Stimulated activated CD4-positive, alpha-beta T cell treated with anti-CD3 and anti-CD28 coated beads, TNF-alpha, amount 100 ng/mL, for 1 hour (primary cell): Measurements from ENCODE around the gene RPTOR.

Experiments
- DNase-seq, 3 donors: peaks; one replicate each; pipeline ENCODE4 v3.0.0-alpha.2; 2020; ENCODE audit warnings: low read depth in 3 of 3, low spot score in 1 of 3

The RPTOR gene

DNA sequence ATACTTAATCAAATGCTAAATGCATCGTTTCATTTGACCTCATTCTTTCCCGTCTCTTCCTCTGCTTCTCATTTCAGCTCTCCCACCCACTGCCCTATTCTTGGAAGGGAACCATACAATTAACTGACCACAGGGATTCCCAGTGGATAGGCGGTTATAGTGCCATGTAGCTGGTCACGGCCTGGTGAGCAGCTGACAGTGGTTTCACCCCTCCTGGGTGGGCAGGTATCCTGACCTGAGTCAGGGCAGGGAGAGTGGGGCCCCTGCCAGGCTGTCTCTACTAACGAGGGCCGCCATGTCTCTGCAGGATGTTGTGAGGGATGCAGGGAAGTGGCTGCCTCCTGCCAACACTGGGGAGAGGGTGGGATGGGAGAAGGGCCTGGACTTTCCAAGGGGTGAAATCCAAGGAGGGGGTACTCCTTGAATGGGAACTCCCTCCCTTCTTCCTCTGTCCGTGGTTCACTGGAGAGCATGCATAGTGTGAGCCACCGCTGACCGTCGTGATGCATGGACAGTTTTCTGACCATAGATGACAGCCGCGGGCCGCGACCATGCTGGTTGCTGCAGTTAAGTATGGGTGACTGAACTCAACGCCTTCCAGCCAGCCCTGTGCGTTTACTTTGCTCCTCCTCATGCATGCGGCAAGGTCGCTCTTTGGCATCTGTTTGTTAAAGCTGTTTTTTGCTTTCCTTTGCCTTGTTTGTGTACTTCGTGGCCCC, 95.9 kb downstream of the RPTOR start:
- no peak for DNase-seq

DNA sequence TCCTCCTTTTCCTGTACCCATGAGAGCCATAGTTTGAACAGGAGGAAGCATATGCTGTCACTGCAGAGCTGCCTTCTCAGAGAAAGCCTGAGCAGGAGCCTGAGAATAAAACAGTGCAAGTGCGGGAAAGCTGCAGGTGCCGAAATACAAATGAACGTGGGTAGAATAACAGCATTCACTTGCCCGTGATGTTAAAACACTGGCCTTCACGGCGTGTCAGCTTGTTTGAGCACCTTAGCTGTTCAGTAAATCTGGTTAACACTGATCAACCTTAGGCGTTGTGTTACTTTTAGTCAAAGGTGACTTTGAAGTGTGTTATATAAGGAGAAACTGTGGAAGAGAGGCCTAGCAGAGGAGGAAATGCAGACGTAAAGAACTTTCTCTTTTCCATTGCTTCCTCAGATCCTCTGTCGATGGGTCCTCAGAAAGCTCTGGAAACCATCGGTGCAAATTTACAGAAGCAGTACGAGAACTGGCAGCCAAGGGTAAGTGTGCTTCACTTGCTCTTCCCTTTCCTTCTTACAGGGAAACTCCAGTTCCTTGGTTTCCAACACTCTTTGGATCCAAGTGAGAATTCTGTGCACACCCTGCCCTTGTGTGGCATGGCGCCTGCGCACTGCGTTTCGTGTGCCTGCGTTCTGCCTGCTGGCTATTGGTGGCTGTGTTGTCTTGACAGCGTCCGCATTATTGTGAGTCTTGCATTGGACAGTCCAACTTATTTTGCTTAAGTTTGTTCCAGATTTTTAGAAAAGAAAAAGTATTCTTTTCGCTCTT, 98.9 kb downstream of the RPTOR start:
- no peak for DNase-seq

DNA sequence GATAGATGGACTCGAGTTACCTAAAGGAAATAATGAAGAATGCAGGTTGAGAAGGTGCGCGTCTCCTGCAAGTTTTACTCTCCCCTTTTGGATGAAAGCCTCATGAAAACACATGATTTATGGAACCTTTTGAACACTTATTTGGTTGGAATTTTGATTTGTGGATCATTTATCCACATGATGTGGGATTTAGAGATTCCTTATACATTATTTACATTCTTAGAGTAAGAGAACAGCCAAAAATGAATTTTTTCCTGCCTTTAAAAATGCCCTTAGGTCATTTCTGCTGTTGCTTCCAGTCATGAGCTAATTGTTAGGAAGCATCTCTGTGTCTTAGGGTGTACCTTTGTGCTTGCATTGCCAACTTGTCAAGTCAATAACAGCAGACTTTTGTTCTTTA, 99.9 kb downstream of the RPTOR start:
- DNase-seq = no peak

DNA sequence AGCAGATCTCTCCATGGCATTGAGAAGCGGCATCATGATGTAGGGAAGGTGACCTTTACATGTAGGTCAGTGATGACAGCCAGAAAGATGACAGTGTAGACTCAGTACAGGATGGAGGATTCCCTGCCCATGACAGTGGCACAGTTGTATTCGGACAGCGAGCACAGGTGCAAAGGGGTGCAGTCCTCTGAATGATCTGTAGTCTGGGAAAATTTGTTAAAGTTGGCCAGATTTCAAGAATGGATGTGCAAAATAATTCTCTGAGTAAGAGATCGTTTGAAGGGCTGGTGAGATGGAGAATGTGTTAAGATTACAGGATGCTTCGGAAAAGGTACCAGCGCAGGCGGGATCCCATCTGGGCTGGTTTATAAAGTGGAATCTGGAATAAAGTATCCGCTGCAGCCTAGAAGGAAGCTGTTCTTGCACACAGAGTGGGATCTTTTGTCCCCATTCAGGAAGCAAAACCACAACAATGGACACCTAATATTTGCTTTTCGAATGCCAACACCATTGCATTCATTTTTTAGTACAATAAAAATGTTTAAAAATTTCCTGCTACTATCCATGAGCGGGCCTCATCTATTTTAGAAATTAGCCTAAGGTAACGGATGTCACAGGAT, 101.2 kb downstream of the RPTOR start:
- no peak for DNase-seq

GRCh38 chr17:80646328-80646727, 101.7 kb downstream of the RPTOR start:
- no peak for DNase-seq

DNA sequence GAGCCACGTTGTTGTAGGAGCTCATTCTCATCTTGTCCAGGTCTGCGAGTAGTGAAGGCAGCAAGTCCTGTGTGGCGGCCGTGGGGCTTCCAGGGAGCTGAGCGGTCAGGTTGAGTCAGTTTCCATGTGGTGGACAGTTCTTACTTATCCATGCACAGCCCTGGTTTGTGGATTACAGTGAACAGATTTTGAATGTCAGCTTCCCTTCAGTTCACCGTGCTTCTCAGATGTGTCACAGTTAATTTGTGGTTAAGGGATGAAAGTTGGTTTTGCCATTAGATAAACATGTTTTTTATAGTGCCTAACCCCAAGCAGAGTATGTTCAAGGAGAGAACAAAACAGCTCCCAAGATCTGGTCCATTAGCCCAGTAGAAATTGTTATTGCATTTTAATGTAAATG, 103.1 kb downstream of the RPTOR start:
- DNase-seq = no peak

DNA sequence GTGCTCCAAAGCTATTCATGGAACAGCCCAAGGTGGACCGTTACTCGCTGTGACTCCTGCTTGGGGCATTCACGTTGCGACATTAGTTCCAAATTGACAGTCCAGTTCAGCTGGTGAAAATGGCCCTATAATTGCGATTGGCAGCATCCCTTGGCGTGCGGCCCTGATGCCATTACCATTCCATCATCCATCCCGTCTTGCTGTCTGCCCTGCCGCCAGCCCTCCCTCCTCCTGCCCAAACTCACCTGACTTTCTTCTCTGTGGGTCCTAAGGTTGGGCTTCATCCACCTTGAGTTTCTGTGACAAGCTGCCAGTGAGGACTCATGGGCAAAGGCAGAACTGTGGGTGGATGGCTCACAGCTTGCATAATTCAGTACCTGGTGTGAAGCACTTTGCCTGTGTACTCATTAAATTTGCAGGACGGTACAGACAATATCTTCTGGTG, 104.6 kb downstream of the RPTOR start:
- DNase-seq = no peak

DNA sequence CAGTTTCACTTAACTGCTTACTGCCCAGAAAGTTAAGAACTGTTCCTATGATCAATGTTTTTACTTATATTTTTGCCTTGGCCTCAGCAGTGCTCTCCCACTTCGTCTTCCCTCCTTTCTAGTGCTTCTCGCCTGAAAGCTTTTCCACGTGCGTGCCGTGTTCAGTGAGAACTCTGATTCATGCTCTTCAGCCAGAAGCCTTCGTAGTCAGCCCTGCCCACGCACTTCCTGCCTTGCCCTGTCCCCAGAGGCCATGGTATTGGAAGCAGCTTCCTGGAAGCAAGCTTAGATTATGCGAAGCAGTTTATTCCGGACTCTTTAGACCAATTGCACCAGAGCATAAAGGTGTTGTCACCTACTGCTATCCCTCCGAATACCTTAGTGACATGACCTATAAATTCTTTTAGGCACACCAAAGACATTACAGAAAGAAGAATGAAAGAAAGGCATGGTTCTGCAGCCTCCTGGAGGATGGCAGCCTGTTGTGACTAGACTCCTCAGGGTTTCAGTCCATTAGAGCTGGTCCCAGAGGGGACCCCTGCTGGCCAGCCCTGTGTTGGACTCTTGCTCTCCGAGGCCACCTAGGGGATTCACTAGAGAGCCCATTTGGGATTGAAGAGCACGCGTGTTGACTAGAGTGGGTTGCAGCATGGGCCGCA, 105.2 kb downstream of the RPTOR start:
- DNase-seq = peak in 2 of 3 donors; percentile 25 to 53

- DNase-seq = no peak
These were observed 105.7 kb downstream of the RPTOR start for GRCh38 chr17:80650331-80650672.

- no peak for DNase-seq
These were observed 106.3 kb downstream of the RPTOR start for GRCh38 chr17:80650751-80651518.

DNA sequence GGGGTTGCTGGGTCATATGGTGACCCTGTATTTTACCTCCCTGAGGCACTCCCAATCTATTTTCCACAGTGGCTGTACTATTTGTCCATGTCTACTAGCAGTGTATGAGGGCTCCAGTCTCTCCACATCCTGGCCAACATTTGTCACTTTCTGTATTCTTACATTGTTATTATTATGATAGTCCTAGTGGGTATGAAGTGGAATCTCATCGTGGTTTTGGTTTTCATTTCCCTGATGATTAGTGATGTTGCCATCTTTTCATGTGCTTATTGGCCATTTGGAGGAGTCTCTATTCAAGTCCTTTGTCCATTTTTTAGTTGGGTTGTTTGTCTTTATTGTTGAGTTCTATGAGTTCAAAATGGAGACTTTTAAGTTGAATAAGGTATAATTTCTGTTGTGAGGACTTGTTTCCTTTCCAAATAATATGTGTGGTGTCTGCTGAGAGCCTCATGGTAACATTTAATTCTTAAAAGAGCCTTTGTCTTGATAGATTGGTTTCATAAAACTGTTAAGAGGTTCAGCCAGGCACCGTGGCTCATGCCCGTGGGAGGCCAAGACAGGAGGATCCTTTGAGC, 108.2 kb downstream of the RPTOR start:
- no peak for DNase-seq

- DNase-seq = no peak
These were observed 109.2 kb downstream of the RPTOR start for GRCh38 chr17:80653856-80654255.

- no peak for DNase-seq
These were observed 111.0 kb downstream of the RPTOR start for GRCh38 chr17:80655608-80656007.

DNA sequence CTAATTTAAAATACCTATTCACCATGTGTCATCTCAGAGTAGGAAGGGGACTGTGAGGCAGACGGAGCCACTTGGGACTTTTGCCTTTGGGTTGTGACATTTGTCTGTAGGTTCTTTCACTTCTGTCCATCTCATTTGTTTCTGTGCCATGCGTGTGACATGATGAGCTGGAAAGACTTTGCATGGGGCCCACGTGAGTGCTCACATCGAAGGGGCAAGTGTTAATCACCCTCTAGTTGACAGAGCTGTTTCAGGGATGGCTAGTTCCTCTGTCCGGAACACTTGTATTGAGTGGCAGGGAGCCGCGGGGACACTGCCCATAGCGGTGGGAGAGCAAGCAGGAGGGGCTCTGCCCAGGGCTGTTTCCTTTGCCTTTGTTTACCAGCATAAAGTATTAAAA, 112.0 kb downstream of the RPTOR start:
- DNase-seq = no peak

DNA sequence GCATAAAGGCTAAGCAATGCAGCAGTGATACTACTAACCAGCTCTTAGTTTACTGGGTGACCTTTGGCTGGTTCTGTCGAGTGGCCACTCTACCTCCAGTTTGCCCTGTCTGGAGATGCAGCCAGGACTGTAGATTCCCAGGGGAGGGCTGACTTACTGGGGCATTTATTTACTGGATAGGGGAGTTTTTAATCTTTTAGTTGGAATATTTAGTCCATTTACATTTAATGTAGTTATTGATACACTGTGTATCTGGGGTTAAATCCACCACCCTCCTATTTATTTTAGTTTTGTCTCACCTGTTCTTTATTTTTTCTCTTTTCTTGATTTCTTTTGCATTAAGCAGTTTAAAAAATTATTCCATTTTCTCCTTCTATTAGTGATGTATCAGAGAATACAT, 112.9 kb downstream of the RPTOR start:
- DNase-seq = no peak

GRCh38 chr17:80658821-80659220, 114.2 kb downstream of the RPTOR start:
- DNase-seq = no peak

DNA sequence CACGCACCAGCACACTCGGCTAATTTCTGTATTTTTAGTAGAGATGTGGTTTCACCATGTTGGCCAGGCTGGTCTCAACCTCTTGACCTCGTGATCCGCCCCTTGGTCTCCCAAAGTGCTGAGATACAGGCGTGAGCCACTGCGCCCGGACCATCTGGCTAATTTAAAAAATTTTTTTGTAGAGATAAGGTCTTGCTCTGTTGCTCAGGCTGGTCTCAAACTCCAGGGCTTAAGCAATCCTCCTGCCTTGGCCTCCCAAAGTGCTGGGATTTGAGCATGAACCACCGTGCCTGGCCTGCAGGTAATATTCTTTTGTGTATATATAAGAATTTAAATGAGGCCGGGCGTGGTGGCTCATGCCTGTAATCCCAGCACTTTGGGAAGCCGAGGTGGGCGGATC, 115.0 kb downstream of the RPTOR start:
- no peak for DNase-seq

GRCh38 chr17:80660527-80661198, 116.0 kb downstream of the RPTOR start:
- no peak for DNase-seq

DNA sequence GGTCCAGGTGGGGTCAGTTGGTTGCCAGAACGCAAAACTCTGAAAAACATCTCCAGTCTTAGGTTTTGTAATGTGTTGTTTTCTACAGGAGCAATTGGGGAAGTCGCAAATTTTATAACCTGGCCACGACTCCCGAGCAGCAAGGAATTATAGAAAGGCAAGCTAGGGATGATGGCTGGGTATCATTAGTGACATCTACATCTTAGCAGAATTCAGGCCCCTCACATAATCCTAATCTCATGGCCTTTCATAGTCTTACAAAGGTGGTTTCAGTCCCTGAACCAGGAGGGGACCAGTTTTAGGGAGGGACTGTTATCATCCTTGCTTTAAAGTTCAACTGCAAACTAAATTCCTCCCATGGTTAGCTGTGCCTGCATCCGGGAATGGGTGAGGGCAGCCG, 117.9 kb downstream of the RPTOR start:
- DNase-seq = no peak

DNA sequence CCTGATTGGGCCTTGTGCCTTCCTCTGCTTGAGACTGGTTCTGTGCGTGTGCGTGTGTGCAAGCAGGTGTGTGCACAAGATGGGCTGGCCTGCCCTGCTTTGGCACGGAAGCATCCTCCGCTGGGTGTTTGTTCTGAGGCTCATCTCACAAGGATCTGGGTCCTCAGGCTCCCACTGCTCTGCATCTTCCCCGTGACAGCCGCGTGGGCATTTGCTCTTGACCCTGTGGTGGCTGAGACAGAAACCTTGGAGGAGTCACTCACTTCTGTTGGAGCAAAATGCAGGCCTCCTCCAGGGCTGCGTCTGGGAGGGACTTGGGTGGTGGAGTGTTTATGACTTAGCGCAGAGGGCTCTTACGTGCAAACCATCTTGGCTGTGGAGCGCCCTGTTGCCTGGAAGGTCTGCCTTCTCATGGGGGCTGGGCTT, 119.2 kb downstream of the RPTOR start:
- DNase-seq = no peak
